HG03039 (cell line): ENCODE results near the gene CARMIL1.

ENCODE experiments used
- ATAC-seq: cut with Tn5 transposase; IDR thresholded peaks from one replicate; pipeline ENCODE4 v1.9.1; 2021; ENCODE audit warnings: mild to moderate bottlenecking, moderate library complexity; ENCODE audit not compliant: unreplicated experiment

CARMIL1 gene

GRCh38 chr6:25278914-25279747, at the start of gene CARMIL1:
TSS of gene CARMIL1 (plus strand) at chr6:25279374. CDS start at chr6:25279796, 422 bp downstream.
- ATAC-seq, result peak; percentile 73

GRCh38 chr6:25229671-25230321, 49.4 kb upstream of the CARMIL1 start:
- no peak for ATAC-seq

GRCh38 chr6:25232479-25232878, 46.7 kb upstream of the CARMIL1 start:
- ATAC-seq, result no peak

- no peak for ATAC-seq
These were observed 45.9 kb upstream of the CARMIL1 start for GRCh38 chr6:25233226-25233625.

- ATAC-seq, result no peak
These were observed 41.6 kb upstream of the CARMIL1 start for GRCh38 chr6:25237579-25237978.

- ATAC-seq, result no peak
These were observed 40.1 kb upstream of the CARMIL1 start for GRCh38 chr6:25239059-25239458.

GRCh38 chr6:25239498-25239897, 39.7 kb upstream of the CARMIL1 start:
- no peak for ATAC-seq

GRCh38 chr6:25242567-25242966, 36.6 kb upstream of the CARMIL1 start:
- ATAC-seq, result no peak

GRCh38 chr6:25244865-25245264, 34.3 kb upstream of the CARMIL1 start:
- ATAC-seq, result no peak

GRCh38 chr6:25248123-25248522, 31.1 kb upstream of the CARMIL1 start:
- ATAC-seq, result no peak

GRCh38 chr6:25249133-25249532, 30.0 kb upstream of the CARMIL1 start:
- no peak for ATAC-seq

GRCh38 chr6:25250878-25251277, 28.3 kb upstream of the CARMIL1 start:
- no peak for ATAC-seq

GRCh38 chr6:25251426-25251825, 27.7 kb upstream of the CARMIL1 start:
- no peak for ATAC-seq

- ATAC-seq, result no peak
These were observed 25.8 kb upstream of the CARMIL1 start for GRCh38 chr6:25253351-25253750.

GRCh38 chr6:25254671-25255070, 24.5 kb upstream of the CARMIL1 start:
- no peak for ATAC-seq

- no peak for ATAC-seq
These were observed 21.4 kb upstream of the CARMIL1 start for GRCh38 chr6:25257686-25258348.

GRCh38 chr6:25259756-25260155, 19.4 kb upstream of the CARMIL1 start:
- ATAC-seq, result no peak

- ATAC-seq, result no peak
These were observed 15.5 kb upstream of the CARMIL1 start for GRCh38 chr6:25263657-25264056.

- no peak for ATAC-seq
These were observed 12.6 kb upstream of the CARMIL1 start for GRCh38 chr6:25266456-25267100.

- ATAC-seq, result no peak
These were observed 11.5 kb upstream of the CARMIL1 start for GRCh38 chr6:25267662-25268061.

GRCh38 chr6:25270559-25270958, 8.6 kb upstream of the CARMIL1 start:
- ATAC-seq, result no peak
